Activated T-cell treated with anti-CD3 and anti-CD28 coated beads, Interleukin-2, amount 50 U/mL, for 72 hours (primary cell): ENCODE results near the gene SLC16A11. TPM values are rescaled to one million over a fixed set of nuclear protein-coding genes. Genes with fewer than 3 reads are reported as not detected.
A peak's percentile ranks its signal among the peaks of the same experiment; 100 is the strongest.
"Not testable (repeated sequence)": the region's sequence is repeated elsewhere in the genome, so short reads cannot be mapped to it uniquely, and the experiment has no call there.

Source experiments
- ATAC-seq, 2 donors: fragments of 150-1000 bp; cut with Tn5 transposase; replicated peaks in 1 of 2; 2 replicates each; pipeline ENCODE4 v1.10.0; 2021; ENCODE audit warnings: moderate library complexity in 2 of 2, mild to moderate bottlenecking in 1 of 2
- DNase-seq, 2 donors: peaks; one replicate each; pipeline ENCODE4 v3.0.0; 2021 to 2022; ENCODE audit warnings: mixed read lengths in 1 of 2
- H3K27ac Mint-ChIP-seq: one replicate; pipeline ENCODE4 v1.8.0; 2022; ENCODE audit warnings: mild to moderate bottlenecking, moderate library complexity, mixed read lengths
- H3K27me3 Mint-ChIP-seq: one replicate; pipeline ENCODE4 v1.8.0; 2022; ENCODE audit warnings: low read depth, mixed read lengths
- H3K36me3 Mint-ChIP-seq, 2 donors: one replicate each; pipeline ENCODE4 v1.8.0; 2022; ENCODE audit warnings: mixed read lengths in 2 of 2, mild to moderate bottlenecking in 1 of 2; ENCODE audit not compliant: insufficient read depth in 2 of 2
- H3K4me1 Mint-ChIP-seq: one replicate; pipeline ENCODE4 v1.8.0; 2022; ENCODE audit warnings: low read depth, mixed read lengths
- H3K4me3 Mint-ChIP-seq, 2 donors: one replicate each; pipeline ENCODE4 v1.8.0; 2022; ENCODE audit warnings: mild to moderate bottlenecking in 2 of 2, mixed read lengths in 2 of 2, moderate library complexity in 2 of 2
- H3K9me3 Mint-ChIP-seq, 2 donors: one replicate each; pipeline ENCODE4 v1.8.0; 2022; ENCODE audit warnings: mixed read lengths in 2 of 2
- total RNA-seq, 2 donors: library from RNA; stranded (reverse); gene quantifications; one replicate each; pipeline ENCODE4 v1.2.3, GENCODE V29; 2022

Gene SLC16A11
- total RNA-seq, 2 donors from 2014 or later = 2.0 to 2.9 TPM

DNA sequence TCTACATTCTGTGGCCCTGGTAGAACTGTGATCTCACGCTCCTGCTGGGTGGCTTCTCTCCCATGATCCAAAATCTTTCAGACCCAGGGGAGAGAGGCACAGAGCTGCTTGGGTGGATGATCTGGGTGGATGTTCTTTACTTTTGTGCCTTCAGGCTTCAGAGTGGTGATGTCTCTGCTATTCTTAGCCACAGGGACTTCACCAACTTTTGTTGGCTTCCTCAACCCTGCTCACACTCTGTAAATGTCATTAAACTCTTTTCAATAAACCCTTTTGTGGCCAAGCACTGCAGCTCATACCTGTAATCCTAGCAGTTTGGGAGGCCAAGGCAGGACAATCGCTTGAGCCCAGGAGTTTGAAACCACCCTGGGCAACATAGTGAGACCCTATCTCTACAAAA, 28.5 kb upstream of the SLC16A11 start:
- no peak for ATAC-seq
- peaks cover 5 to 9% of the 10 kb centered on the region in 2 donors for H3K9me3 Mint-ChIP-seq
- H3K4me3 Mint-ChIP-seq = no peak overlapping the region
- H3K27ac Mint-ChIP-seq = no peak overlapping the region
- H3K27me3 Mint-ChIP-seq = no peaks in the 10 kb centered on the region
- peaks cover 6% of the 10 kb centered on the region in 2 donors for H3K36me3 Mint-ChIP-seq
- no peak for DNase-seq
- no peaks in the 10 kb centered on the region for H3K4me1 Mint-ChIP-seq

DNA sequence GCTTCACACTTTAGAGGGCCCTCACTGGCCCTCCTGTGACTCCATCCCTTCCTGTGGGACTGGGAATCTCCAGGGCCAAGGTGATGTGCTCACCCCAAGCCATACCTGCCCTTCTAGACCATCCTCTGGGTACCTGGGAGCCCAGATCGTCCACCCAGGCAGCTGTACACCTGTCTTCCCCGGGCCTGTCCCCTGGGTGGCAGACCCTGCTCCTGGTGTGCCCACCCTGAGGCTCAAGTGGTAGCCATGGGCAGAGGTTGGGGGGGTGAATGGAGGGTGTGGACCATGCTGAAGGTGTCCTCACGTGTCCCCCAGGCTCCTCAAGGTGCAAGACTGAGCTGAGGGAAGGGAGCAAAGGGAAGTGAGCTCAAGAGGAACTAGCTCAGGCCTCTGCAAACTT, 26.8 kb upstream of the SLC16A11 start:
- Mint-ChIP-seq H3K27me3 (no peaks in the 10 kb centered on the region), H3K9me3 (peaks cover 5 to 9% of the 10 kb centered on the region in 2 donors)

DNA sequence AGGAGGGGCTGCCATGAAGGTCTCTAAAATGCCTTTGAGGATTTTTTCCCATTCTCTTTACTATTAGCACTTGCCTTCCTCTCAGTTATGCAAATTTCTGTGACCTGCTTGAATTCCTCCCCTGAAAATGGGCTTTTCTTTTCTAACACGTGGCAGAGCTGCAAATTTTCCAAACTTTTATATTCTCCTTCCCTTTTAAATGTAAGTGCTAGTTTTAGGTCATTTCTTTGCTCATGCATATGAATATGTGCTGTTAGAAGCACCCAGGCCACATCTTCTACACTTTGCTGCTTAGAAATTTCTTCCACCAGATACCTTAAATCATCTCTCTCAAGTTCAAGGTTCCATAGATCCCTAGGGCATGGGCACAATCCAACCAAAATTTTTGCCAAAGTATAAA, 24.4 kb upstream of the SLC16A11 start:
- H3K27me3 Mint-ChIP-seq = peaks cover 9% of the 10 kb centered on the region
- H3K4me1 Mint-ChIP-seq = no peaks in the 10 kb centered on the region
- no peak for ATAC-seq
- no peak overlapping the region for H3K27ac Mint-ChIP-seq
- DNase-seq = no peak
- peaks cover 6% of the 10 kb centered on the region in 2 donors for H3K36me3 Mint-ChIP-seq
- H3K4me3 Mint-ChIP-seq = no peak overlapping the region
- peaks cover 5 to 9% of the 10 kb centered on the region in 2 donors for H3K9me3 Mint-ChIP-seq

More for the DNA sequence above, 26.8 kb upstream of the SLC16A11 start:
- Mint-ChIP-seq H3K36me3 (peaks cover 6% of the 10 kb centered on the region in 2 donors), H3K27ac (no peak overlapping the region), H3K4me1 (no peaks in the 10 kb centered on the region), H3K4me3 (no peak overlapping the region)
- ATAC-seq (no peak), DNase-seq (no peak)

DNA sequence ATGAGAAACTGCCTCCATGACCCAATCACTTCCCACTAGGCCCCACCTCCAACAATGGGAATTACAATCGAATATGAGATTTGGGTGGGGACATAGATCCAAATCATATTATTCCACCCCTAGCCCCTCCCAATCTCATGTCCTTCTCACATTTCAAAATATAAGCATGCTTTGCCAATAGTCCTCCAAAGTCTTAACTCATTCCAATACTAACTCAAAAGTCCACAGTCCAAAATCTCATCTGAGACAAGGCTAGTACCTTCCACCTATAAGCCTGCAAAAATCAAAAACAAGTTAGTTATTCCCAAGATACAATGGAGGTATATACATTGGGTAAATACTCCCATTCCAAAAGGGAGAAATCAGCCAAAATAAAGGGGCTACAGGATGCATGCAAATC, 23.3 kb upstream of the SLC16A11 start:
- H3K4me1 Mint-ChIP-seq = no peaks in the 10 kb centered on the region

DNA sequence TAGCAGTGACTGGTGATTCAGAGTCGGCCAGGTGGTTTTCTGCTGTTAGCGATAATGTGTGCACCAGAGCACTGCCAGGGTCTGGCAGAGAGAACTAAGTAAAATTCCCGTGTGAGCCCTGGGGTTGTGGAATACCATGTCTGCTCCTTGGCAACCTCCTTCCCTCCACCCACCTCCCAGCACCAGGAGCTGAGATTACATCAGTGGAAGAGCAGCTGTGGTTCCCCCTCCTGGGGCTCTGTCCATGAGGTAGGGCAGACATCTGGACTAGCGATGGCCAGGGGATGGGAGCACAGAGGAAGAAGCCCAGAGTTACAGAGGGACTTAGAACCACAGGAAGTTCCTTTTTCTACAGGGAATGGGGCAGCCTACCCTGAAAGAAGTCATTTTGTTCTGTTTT, 20.4 kb upstream of the SLC16A11 start:
- Mint-ChIP-seq H3K27me3 (peaks cover 20% of the 10 kb centered on the region), H3K27ac (no peak overlapping the region), H3K9me3 (peaks cover 5 to 9% of the 10 kb centered on the region in 2 donors), H3K4me3 (no peak overlapping the region), H3K36me3 (peaks cover 6% of the 10 kb centered on the region in 2 donors), H3K4me1 (peaks cover 25% of the 10 kb centered on the region)
- ATAC-seq (no peak), DNase-seq (no peak)

More for the DNA sequence above, 23.3 kb upstream of the SLC16A11 start:
- no peak for ATAC-seq
- Mint-ChIP-seq H3K27ac (no peak overlapping the region), H3K4me3 (no peak overlapping the region), H3K9me3 (peaks cover 5 to 9% of the 10 kb centered on the region in 2 donors), H3K27me3 (peaks cover 14% of the 10 kb centered on the region), H3K36me3 (peaks cover 6% of the 10 kb centered on the region in 2 donors)
- DNase-seq = no peak

DNA sequence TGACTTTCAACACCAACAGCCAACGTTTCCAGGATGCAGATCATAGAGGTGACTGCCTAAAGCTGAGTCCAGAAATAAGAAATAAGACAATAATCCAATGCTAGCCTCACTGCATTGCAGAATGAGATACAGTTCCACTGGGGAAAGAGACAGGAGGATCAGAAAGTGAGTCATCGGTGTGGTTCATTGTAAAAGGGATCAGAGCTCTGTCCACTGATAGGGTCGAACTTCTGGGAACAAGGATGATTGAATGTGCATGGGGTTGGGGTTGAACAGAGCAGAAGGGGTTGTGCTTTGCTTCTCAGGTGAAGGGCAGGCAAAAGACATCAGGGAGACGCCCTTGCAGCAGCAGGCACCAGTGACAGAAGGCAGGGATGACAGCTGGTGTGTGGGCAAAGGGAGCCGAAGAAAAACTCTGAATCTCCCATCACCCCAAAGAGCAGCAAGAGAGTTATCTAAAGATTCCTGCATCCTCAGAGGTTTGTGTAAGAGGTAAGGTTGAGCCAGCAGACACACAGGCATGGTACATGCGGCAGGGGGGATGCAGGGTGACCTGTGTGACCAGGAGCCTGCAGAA, 19.7 kb upstream of the SLC16A11 start:
- H3K27ac Mint-ChIP-seq = no peak overlapping the region
- no peak overlapping the region for H3K4me3 Mint-ChIP-seq
- DNase-seq (no peak), ATAC-seq (no peak)
- peaks cover 5% of the 10 kb centered on the region in 2 donors for H3K36me3 Mint-ChIP-seq
- peaks cover 32% of the 10 kb centered on the region for H3K4me1 Mint-ChIP-seq
- peaks cover 27% of the 10 kb centered on the region for H3K27me3 Mint-ChIP-seq
- peaks cover 5% of the 10 kb centered on the region in 2 donors for H3K9me3 Mint-ChIP-seq

DNA sequence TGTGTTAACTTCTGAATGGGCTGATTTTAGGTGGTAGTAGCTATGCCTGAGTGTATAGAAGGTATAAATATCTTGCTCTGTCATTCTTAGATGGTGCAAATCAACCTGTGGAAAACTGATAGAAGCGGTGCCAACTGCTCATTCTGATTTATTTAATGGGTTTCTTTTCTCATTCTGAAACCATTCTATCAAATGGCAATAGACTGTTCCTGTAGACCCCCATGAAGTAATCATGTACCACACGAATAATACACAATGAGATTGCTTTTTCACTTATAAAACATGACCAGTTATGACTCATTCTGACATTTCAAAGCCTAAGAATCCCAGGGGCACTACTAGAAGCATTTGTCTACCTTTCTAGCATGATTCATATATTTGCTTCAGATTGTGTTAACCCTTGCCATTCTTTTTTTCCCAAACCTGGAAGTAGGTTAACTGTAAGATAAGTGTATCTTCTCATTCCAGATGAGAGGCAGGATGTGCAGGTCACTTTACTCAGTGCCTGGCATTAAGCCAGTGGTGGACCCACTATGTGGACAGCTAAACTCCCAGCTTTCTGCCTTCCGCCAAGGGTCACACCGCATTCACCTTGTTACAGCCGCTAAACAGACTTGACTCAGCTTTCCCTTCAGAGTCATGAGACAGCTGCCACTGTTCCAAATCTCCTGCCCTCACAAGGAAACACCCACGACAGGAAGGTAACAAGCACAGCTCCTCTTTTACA, 16.4 kb upstream of the SLC16A11 start:
- peaks cover 27% of the 10 kb centered on the region for H3K27me3 Mint-ChIP-seq
- DNase-seq = peak; percentile 59 to 68
- H3K4me3 Mint-ChIP-seq = peak overlapping the region; percentile 40 to 64
- no peaks in the 10 kb centered on the region for H3K36me3 Mint-ChIP-seq
- peaks cover 33% of the 10 kb centered on the region for H3K4me1 Mint-ChIP-seq
- ATAC-seq = peak; percentile 87 to 89
- H3K9me3 Mint-ChIP-seq = no peaks in the 10 kb centered on the region
- peak overlapping the region; percentile 69 for H3K27ac Mint-ChIP-seq

DNA sequence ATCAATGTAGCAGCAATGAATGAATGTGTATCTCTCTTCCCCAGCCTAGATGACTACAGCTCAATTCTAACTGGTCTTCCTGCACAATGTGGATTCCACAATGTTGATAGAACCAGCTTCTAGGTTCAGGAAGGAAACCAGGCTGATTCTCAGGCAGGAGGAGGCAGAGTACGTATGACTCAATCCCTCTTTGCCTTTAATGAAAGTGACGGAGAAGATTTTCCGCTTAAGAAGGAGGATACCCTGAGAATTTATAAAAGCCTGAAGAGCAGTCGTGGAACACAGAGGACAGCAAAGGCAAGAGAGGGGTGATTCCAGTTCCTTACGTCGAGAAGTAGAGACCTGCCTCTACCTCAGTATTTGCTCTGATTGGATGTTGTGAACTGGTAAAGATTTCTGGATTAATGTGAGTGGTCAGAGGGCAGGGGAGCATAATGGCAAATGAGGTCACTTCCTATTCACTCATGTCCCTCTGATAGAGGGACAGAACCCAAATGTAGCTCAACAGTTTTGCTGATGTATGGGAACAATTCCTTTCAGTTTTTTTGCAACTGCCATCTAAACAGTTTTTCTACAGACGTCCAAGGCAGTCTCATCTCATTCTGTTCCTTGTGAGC, 15.0 kb upstream of the SLC16A11 start:
- H3K27me3 Mint-ChIP-seq = peaks cover 25% of the 10 kb centered on the region
- peak overlapping the region; percentile 39 to 40 for H3K4me3 Mint-ChIP-seq
- no peaks in the 10 kb centered on the region for H3K9me3 Mint-ChIP-seq
- no peaks in the 10 kb centered on the region for H3K36me3 Mint-ChIP-seq
- ATAC-seq (no peak), DNase-seq (no peak)
- H3K4me1 Mint-ChIP-seq = peaks cover 33% of the 10 kb centered on the region
- no peak overlapping the region for H3K27ac Mint-ChIP-seq

DNA sequence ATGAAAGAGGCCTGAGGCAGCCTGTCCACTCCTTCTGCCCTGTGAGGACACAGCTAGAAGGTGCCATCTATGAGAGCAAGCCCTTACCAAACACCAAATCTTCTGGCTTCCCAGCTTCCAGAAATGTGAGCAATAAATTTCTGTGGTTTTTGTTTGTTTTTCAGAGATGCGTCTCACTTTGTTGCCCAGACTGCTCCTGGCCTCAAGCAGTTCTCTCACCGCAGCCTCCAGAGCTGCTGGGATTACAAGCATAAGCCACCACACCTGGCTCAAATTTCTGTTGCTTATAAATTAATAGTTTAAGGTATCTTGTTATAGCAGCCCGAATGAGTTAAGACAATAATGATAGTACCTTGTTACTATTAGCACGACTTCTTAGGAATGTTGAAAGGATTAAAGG, 12.5 kb upstream of the SLC16A11 start:
- Mint-ChIP-seq H3K4me1 (peaks cover 27% of the 10 kb centered on the region), H3K9me3 (no peaks in the 10 kb centered on the region), H3K36me3 (no peaks in the 10 kb centered on the region), H3K27me3 (peaks cover 7% of the 10 kb centered on the region), H3K27ac (no peak overlapping the region), H3K4me3 (no peak overlapping the region)
- DNase-seq (no peak), ATAC-seq (no peak)

DNA sequence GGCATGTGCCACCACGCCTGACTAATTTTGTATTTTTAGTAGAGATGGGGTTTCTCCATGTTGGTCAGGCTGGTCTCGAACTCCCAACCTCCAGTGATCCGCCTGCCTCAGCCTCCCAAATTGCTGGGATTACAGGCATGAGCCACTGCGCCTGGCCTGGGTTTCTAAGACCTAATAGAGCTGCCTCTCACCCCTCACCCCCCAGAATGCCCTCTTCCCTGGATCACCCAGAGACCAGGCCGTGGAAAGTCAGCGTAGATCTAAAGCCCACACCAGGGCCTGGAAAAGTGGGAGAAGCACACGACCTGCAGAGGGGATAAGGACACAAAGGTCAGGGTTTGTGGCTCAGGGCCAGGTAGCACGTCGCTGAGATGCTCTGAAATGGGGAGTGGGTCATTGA, 6.7 kb upstream of the SLC16A11 start:
- H3K27ac Mint-ChIP-seq, DNase-seq, H3K4me3 Mint-ChIP-seq, ATAC-seq, H3K27me3 Mint-ChIP-seq, H3K36me3 Mint-ChIP-seq, H3K9me3 Mint-ChIP-seq: not testable (repeated sequence)
- H3K4me1 Mint-ChIP-seq = peaks cover 27% of the 10 kb centered on the region

DNA sequence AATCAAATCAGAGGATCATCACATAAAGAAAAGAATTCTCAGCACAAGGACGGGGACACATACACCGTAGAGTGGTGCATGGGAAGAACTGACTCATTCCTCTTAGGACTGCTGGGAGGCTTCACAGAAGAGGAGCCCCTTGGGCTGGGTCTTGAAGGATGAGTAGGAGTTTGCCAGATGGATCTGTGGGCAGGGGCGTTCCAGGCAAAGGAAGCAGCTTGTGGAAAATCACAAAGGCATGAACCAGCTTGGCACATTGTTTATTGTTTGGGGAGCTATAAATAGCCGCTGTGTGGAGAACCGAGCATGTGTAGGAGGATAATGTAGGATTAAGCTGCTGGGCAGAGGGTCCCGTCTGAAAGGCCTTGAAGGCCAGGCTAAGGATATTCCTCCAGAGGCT, 5.1 kb upstream of the SLC16A11 start:
- DNase-seq (no peak), ATAC-seq (no peak)
- H3K4me1 Mint-ChIP-seq = peaks cover 28% of the 10 kb centered on the region
- no peaks in the 10 kb centered on the region for H3K9me3 Mint-ChIP-seq
- no peak overlapping the region for H3K4me3 Mint-ChIP-seq
- H3K27ac Mint-ChIP-seq = no peak overlapping the region
- H3K27me3 Mint-ChIP-seq = no peaks in the 10 kb centered on the region
- H3K36me3 Mint-ChIP-seq = no peaks in the 10 kb centered on the region

DNA sequence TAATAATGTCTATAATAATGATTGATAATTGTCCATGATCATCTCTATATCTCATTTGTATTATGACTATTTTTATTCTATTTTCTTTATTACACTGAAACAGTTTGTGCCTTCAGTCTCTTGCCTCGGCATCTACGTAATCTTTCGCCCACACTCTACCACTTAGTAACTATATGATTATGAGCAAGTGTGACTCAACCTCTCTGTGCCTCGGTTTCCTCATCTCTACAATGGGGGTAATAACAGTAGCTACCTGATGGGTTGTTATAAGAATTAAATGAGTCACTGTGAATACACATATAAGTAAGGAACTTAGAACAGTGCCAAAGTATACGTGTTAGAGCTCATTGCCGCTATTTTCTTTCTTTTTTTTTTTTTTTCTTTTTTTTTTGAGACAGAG, 3.7 kb upstream of the SLC16A11 start:
- H3K36me3 Mint-ChIP-seq = no peaks in the 10 kb centered on the region
- peak; percentile 69 to 79 for ATAC-seq
- H3K4me1 Mint-ChIP-seq = peaks cover 28% of the 10 kb centered on the region
- peak; percentile 47 to 57 for DNase-seq
- H3K27me3 Mint-ChIP-seq = no peaks in the 10 kb centered on the region
- no peaks in the 10 kb centered on the region for H3K9me3 Mint-ChIP-seq
- H3K4me3 Mint-ChIP-seq = peak overlapping the region; percentile 88 to 91
- H3K27ac Mint-ChIP-seq = peak overlapping the region; percentile 23

DNA sequence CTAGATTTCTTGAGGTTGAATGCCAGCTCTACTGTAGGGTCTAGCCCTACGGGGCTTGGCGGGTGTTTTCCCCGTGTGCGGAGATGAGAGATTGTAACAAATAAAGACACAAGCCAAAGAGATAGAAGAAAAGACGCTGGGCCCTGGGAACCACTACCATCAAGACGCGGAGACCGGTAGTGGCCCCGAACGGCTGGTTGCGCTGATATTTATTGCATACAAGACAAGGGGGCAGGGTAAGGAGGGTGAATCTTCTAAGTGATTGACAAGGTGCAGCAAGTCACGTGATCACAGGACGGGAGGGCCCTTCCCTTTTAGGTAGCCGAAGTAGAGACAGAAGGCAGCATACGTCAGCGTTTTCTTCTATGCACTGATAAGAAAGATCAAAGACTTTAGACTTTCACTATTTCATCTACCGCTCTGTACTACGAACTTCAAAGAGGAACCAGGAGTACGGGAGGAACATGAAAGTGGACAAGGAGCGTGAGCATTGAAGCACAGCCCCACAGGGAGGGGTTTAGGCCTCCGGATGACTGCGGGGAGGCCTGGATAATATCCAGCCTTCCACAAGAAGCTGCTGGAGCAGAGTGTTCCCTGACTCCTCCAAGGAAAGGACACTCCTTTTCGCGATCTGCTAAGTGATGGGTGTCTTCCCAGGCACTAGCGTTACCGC, 3.0 kb upstream of the SLC16A11 start:
- H3K9me3 Mint-ChIP-seq, H3K36me3 Mint-ChIP-seq, H3K27me3 Mint-ChIP-seq: not testable (repeated sequence)
- Mint-ChIP-seq H3K27ac (peak overlapping the region; percentile 86), H3K4me1 (peaks cover 28% of the 10 kb centered on the region), H3K4me3 (peak overlapping the region; percentile 88 to 91)
- DNase-seq (peak; percentile 74 to 84), ATAC-seq (peak; percentile 17 to 42)
